SH-SY5Y (cell line): ENCODE measurements around the gene USP20.

Source experiments
- GATA2 ChIP-seq: IDR thresholded peaks from 2 replicates; pipeline ENCODE4 v1.6.1; 2011; ENCODE audit warnings: mild to moderate bottlenecking, low read depth, low read length
- GATA3 ChIP-seq: IDR thresholded peaks from 2 replicates; pipeline ENCODE4 v1.6.1; 2011; ENCODE audit warnings: low read depth, mild to moderate bottlenecking, low read length, moderate library complexity

- no peak for TF ChIP-seq GATA2
- no peak for TF ChIP-seq GATA3
Measured at GRCh38 chr9:129841071-129841470, 5.8 kb downstream of the USP20 start.
